ENCODE measurements around the gene EHD3.

Gene EHD3

DNA sequence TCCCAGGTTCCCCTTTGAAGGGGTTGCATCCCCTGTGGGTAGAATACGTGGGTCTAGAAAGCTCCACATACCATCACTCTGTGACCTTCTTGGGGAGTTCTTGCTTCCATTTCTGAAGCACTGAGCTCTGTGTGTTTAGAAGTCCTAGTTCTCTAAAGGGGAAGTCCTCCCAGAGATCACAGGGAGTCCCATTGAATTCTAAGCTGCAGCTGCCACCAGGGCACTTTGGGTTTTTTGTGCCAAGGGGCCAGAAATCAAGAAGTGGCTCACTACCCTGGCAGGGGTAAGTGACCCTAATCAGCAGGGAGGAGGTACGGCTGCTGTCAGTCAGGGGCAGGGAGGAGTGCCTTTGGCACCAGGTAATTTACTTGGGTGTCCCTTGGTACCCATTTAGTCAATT, 70.9 kb downstream of the EHD3 start:
- TF ChIP-seq, protein P1, sequence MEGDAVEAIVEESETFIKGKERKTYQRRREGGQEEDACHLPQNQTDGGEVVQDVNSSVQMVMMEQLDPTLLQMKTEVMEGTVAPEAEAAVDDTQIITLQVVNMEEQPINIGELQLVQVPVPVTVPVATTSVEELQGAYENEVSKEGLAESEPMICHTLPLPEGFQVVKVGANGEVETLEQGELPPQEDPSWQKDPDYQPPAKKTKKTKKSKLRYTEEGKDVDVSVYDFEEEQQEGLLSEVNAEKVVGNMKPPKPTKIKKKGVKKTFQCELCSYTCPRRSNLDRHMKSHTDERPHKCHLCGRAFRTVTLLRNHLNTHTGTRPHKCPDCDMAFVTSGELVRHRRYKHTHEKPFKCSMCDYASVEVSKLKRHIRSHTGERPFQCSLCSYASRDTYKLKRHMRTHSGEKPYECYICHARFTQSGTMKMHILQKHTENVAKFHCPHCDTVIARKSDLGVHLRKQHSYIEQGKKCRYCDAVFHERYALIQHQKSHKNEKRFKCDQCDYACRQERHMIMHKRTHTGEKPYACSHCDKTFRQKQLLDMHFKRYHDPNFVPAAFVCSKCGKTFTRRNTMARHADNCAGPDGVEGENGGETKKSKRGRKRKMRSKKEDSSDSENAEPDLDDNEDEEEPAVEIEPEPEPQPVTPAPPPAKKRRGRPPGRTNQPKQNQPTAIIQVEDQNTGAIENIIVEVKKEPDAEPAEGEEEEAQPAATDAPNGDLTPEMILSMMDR (conservative IDR thresholded peaks at IDR 0.05; ENCODE audit: control insufficient read depth, insufficient read depth, low read depth, low read length), result no peak
- no peak for DNase-seq (ENCODE audit: low read depth)
- H3K4me3 ChIP-seq (ENCODE audit: control insufficient read depth, low read depth, low read length), result no peak overlapping the region

DNA sequence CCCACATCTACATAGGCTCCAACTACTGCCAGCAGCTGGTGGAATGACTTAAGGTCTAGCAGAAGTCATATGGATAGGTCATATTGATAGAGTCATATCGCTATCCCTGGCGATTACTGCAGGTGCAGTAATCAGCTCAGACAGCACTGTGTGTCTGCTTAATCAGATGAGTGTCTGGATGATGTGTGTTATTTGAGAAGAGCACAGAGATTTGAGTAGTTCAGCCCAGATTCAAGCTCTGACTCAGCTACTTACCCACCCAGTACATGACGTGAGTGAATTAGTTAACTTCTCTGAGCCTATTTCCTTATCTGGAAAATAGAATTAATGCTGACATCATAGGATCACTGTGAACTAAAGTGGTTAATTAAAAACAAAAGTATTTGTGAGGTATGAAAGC, 78.9 kb downstream of the EHD3 start:
- no peak overlapping the region for H3K4me3 ChIP-seq (ENCODE audit: control insufficient read depth, low read depth, low read length)
- TF ChIP-seq, protein P1 (conservative IDR thresholded peaks at IDR 0.05; ENCODE audit: control insufficient read depth, insufficient read depth, low read depth, low read length), result no peak
- peak; percentile 63 for DNase-seq (ENCODE audit: low read depth)

DNA sequence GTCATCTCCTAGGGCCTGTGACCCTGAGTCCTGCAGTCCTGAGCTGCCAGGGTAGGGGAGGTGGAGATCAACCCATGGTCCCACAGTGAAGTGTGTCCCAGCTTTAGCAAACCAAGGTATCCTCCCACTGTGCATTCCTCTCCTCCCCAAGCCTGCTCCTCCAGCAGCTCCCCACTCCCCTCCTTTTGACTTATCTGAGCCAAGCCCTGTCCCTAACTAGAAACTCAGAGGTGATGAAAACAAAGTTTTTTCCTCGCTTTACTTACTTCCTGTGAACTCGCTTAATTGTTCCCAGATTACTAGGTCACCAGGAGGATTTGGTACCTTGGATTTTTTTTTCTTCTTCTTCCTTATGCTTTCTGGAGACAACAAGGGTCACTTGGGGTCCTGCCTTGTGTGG, 80.8 kb downstream of the EHD3 start:
- H3K4me3 ChIP-seq (ENCODE audit: control insufficient read depth, low read depth, low read length), result no peak overlapping the region
- TF ChIP-seq, protein P1 (conservative IDR thresholded peaks at IDR 0.05; ENCODE audit: control insufficient read depth, insufficient read depth, low read depth, low read length), result no peak
- no peak for DNase-seq (ENCODE audit: low read depth)

DNA sequence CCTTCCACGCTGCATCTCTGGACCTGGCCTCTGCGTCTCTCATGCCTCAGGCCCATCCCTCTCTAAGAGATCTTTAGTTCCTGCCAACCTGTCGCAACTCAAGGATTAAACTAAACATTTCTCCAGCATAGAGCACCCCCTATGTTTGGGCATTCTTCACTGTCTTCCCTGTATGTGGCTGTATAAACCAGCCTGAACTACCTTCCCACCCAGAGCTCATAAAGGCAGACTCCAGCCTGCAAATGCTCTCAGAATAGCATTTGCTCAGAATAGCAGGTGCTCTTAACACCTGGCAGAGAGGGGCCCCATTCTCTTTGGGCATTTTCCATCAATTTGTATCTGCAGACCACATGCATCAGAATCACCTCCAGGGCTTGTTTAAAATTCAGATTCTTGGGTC, 83.4 kb downstream of the EHD3 start:
- TF ChIP-seq, protein P1 (conservative IDR thresholded peaks at IDR 0.05; ENCODE audit: control insufficient read depth, insufficient read depth, low read depth, low read length), result no peak
- DNase-seq (ENCODE audit: low read depth), result no peak
- H3K4me3 ChIP-seq (ENCODE audit: control insufficient read depth, low read depth, low read length), result no peak overlapping the region

DNA sequence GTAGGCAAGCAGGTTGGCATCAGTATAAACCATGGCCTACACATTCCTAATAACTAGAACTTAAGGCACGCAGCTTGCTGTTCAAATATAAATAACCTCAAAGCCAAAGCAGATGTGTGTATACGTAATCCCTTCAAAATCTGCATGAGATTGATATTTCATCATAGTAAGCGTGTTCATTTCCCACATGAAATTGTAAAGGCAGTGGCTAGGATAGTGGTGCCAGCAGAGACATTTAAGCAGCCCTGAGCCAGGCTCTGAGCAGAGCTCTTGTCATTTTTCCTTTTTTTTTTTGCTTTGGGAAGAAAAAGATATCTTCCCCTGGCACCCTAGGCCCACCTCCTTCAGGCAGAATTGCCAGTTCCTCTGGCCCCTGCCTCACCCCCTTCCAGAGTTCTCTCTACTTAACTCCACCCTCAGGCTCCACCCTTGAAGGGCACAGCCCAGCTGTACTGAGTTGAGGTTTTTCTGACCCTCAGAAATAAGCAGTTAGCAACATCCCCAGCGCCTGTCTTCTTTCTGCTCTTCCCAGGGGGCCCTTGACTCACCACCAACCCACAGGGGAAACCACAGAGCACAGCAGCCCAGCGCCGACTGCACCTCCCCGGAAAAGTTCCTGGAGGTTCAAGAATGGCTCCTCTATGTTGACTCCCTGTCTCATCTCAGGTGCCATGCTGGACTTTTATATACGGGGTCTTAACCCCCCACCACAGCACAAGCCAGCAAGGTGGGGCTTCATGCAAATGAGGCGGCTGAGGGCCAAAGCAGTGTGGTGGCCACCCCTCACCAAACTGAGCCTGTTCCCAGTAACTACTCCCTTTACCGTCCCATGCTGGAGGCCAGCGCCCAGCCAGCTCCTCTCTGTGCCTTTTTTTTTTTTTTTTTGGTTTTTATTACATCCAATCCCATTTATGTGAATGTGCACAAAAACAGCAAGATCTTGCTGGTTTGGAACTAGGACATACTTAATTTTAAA, 84.7 kb downstream of the EHD3 start:
- DNase-seq (ENCODE audit: low read depth), result peak; percentile 74
- H3K4me3 ChIP-seq (ENCODE audit: control insufficient read depth, low read depth, low read length), result no peak overlapping the region
- TF ChIP-seq, protein P1 (conservative IDR thresholded peaks at IDR 0.05; ENCODE audit: control insufficient read depth, insufficient read depth, low read depth, low read length), result no peak

All from fibroblast of mammary gland (primary cell).